ENCODE data around the gene TMEM233. TPM values are rescaled to one million over a fixed set of nuclear protein-coding genes. Genes with fewer than 3 reads are reported as not detected.
A peak's percentile ranks its signal among the peaks of the same experiment; 100 is the strongest.
"Not testable (repeated sequence)": the region's sequence is repeated elsewhere in the genome, so short reads cannot be mapped to it uniquely, and the experiment has no call there.

Gene TMEM233
- total RNA-seq, 1 donor from 2014 or later: 1.4 TPM

GRCh38 chr12:119609358-119609757 is 15.8 kb downstream of the TMEM233 start:
- no peak for DNase-seq (ENCODE audit: low read depth)

DNA sequence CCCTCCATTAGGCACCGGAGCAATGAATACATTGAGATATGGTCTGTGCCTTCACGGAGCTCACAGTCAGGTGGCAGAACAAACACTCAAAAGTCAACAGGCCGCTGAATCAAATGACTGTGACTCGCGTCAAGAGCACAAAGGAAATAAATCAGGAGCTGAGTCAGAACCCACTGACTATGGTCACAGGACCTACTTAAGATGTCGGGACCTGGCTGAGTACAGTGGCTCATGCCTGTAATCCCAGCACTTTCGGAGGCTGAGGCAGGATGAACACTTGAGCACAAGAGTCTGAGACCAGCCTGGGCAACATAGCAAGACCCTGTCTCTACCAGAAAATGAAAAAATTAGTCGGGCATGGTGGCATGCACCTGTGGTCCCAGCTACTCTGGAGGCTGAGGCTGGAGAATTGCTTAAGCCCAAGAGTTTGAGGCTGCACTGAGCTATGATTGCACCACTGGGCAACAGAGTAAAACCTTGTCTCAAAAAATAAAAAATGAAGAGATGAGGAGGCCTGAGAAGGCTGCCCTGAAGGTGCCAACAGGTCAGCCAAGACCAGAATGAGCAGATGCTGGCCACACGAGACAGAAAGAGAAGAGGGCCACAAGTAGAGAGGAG is 19.9 kb downstream of the TMEM233 start:
- peak; percentile 82 for DNase-seq (ENCODE audit: low read depth)

DNA sequence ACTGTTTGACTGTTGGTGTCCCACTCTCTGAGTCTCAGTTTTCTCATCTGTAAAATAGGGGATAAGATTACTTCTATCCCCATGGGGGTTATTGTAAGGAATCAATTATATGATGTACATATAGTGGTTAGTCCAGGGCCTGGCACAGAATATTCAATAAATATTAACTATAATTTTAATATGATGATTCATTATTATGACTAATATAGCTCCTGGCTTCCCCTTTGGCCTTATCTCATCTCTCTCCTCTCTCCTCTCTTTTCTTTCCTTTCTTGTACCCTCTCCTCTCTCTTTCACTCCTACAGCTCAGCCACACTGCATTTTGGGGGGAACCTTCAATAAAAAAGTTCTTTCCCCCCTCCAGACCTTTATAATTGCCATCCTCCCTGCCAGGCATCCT is 21.1 kb downstream of the TMEM233 start:
- DNase-seq (ENCODE audit: low read depth): no peak

GRCh38 chr12:119615518-119616475 is 22.2 kb downstream of the TMEM233 start:
- DNase-seq (ENCODE audit: low read depth): no peak

DNA sequence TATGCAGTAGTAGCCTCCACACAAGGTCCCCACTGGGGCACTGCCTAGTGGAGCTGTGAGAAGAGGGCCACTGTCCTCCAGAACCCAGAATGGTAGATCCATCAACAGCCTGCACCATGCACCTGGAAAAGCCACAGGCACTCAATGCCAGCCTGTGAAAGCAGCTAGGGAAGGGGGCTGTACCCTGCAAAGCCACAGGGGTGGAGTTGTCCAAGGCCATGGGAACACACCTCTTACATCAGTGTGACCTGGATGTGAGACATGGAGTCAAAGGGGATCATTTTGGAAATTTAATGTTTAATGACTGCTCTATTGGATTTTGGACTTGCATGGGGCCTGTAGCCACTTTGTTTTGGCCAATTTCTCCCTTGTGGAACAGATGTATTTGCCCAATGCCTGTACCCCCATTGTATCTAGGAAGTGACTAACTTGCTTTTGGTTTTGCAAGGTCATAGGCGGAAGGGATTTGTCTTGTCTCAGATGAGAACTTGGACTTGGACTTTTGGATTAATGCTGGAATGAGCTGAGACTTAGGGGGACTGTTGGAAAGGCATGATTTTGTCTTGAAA is 24.8 kb downstream of the TMEM233 start:
- not testable (repeated sequence) for DNase-seq (ENCODE audit: low read depth)

- DNase-seq (ENCODE audit: low read depth): no peak
Measured at GRCh38 chr12:119620490-119620889, 26.9 kb downstream of the TMEM233 start.

DNA sequence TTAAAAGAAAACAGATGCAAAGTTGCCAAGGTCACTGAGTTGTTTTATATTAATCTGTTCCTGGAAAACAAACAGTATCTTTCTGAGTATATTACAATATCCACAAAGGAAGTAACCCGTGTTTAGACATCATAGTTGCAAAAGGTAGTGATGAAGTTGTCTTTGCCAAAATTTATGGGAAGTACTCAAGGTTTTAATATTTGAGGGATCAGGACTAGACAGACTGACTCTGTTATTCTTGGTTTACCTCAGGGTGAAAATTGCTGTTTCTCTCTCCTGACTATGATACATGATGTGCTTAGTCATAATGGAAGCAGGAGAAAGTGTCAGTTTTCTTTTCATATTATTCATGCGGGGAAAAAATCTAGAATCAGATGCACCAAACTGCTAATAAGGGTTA is 28.3 kb downstream of the TMEM233 start:
- DNase-seq (ENCODE audit: low read depth): no peak

- peak; percentile 18 for DNase-seq (ENCODE audit: low read depth)
Measured at GRCh38 chr12:119624966-119625365, 31.4 kb downstream of the TMEM233 start.

- no peak for DNase-seq (ENCODE audit: low read depth)
Measured at GRCh38 chr12:119627019-119627643, 33.6 kb downstream of the TMEM233 start.

DNA sequence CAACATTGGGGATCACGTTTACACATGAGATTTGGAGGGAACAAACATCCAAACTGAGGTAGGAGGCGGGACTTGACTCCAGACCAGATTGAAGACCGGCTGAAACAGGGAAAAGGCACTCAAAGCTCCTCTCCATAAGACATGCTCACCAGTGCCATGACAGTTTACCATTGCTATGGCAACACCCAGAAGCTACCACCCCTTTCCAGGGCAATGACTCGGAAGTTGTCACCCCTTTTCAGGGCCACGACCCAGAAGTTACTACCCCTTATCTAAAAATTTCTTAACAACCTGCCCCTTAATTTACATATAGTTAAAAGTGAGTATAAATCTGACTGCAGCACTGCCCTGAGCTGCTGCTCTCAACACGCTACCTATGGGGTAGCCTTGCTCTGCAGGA is 34.1 kb downstream of the TMEM233 start:
- no peak for DNase-seq (ENCODE audit: low read depth)

- DNase-seq (ENCODE audit: low read depth): no peak
Measured at GRCh38 chr12:119630223-119630780, 36.7 kb downstream of the TMEM233 start.

GRCh38 chr12:119630962-119631550 is 37.5 kb downstream of the TMEM233 start:
- no peak for DNase-seq (ENCODE audit: low read depth)

- DNase-seq (ENCODE audit: low read depth): peak; percentile 57
Measured at GRCh38 chr12:119631930-119632678, 38.5 kb downstream of the TMEM233 start.

DNA sequence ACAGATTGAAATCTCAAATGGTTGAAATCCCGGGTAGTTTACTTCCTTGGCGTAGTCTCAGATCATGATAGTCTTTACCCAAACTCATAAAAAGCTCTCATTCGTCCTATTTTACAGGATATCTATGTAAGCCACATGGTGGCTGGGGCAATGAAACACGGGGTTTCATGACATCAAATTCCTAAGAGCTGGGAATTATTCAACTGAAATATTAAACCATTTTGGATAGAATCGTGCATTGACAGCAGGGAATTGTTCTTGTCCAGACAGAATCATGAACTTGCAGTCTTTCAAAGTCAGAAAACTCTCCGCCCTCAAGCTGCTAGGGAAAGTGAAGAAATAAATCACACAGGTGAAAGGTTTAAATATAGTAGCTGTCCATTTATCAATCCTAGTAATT is 41.2 kb downstream of the TMEM233 start:
- DNase-seq (ENCODE audit: low read depth): no peak

DNA sequence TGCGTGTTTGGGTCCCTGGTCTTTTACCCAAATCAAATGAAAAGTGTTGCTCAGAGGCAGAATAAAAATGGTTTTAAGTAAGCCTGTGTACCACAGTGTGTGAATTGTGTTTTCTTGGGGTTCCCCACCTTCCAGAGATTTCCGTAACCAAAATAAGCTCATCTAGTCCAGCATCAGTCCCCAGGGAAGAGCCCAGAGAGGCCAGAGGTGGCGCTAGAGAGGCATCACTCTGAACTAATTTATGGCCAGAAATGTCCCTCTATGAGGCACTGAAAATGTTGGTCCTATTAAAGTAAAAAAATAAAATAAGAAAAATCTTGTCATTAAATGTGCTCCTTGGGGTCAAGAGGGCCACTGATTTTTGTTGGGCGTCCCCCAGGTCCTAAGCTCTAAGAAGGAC is 49.4 kb downstream of the TMEM233 start:
- no peak for DNase-seq (ENCODE audit: low read depth)

GRCh38 chr12:119644930-119645329 is 51.4 kb downstream of the TMEM233 start:
- DNase-seq (ENCODE audit: low read depth): no peak

GRCh38 chr12:119645535-119646059 is 52.0 kb downstream of the TMEM233 start:
- no peak for DNase-seq (ENCODE audit: low read depth)

- DNase-seq (ENCODE audit: low read depth): no peak
Measured at GRCh38 chr12:119649202-119649808, 55.7 kb downstream of the TMEM233 start.

DNA sequence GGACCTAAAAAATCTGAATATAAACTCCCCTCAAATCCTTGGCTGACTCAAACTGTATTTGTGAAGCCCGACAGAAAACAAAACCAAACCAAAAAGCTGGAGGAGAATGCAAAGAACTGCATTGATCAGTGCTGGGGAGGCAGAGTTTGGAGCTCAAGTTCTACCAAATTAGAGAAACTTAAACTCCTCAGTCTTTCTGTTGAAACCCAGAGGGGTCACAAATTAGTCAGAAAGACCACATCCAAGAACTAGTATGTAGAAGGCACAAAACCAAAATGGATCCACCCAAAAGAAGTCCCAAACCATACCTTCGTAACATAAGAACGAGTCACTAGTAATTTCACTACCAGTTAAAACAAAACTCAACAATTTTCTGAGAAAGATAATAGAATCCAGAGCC is 59.1 kb downstream of the TMEM233 start:
- DNase-seq (ENCODE audit: low read depth): no peak

DNA sequence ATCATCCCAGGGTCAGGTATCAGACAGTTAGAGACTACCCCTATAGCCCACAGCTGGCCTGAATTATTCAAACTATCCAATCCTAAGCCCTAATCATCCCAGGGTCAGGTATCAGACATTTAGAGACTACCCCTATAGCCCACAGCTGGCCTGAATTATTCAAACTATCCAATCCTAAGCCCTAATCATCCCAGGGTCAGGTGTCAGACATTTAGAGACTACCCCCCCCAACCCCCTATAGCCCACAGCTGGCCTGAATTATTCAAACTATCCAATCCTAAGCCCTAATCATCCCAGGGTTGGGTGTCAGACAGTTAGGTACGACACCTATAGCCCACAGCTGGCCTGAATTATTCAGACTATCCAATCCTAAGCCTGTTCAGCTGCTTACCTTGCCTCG is 63.4 kb downstream of the TMEM233 start:
- DNase-seq (ENCODE audit: low read depth): not testable (repeated sequence)
